ENCODE measurements around the gene RIPOR2. TPM values are rescaled to one million over a fixed set of nuclear protein-coding genes. Genes with fewer than 3 reads are reported as not detected.

RIPOR2 gene
- total and polyA plus RNA-seq, 10 of the 15 experiments (the other 5 are each of a cell fraction or from before 2014, with no cell fraction given), result 22.2 to 48.2 (median 34.7) TPM

DNA sequence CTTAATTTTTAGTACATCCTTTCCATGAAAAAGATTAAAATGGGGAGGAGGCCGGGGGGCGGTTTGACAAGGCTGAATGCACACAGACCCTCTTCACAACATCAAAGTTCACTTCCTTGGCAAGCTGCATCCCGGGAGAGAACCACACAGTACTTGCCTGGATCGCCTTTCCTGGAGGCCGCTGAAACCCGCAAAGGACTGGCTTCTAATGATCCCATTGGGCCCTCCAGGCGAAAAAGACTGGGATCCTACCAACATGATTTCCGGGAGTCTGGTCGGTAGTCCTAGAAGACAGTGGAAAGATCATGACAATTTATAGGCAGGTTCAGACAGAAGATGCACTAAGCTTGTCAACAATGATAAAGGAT lies 60.2 kb downstream of the RIPOR2 start:
- no peak overlapping the region for H3K4me3 ChIP-seq
- SMC1A ChIA-PET (ENCODE audit: uncharacterized antibody, unreplicated experiment), result no interaction called here
- no peak for DNase-seq (ENCODE audit: low read depth, low spot score)
- no peaks in the 10 kb centered on the region for H3K4me1 ChIP-seq (ENCODE audit: control insufficient read depth, insufficient read depth, low read length)
- H3K9me3 ChIP-seq (replicated peaks; ENCODE audit: control insufficient read depth, insufficient read depth, low read length), result peaks cover 12% of the 10 kb centered on the region; the same call in 2 of the 3 replicates
- intact Hi-C loops (cut with micrococcal nuclease; ENCODE audit: unreplicated experiment), result no loop called here
- no peaks in the 10 kb centered on the region for H3K79me2 ChIP-seq (ENCODE audit: control insufficient read depth, insufficient read depth, low read length)
- no peak overlapping the region for H3K4me2 ChIP-seq (ENCODE audit: control insufficient read depth, insufficient read depth)
- no peak overlapping the region for H2AFZ ChIP-seq (ENCODE audit: control insufficient read depth, low read depth, low read length)
- in situ Hi-C loops (cut with MboI), result no loop called here
- no peaks in the 10 kb centered on the region for H3K27me3 ChIP-seq (replicated peaks in 1 of 2; ENCODE audit: control insufficient read depth in 2 of 2, insufficient read depth in 2 of 2, low read length in 1 of 2)
- POLR2A ChIA-PET, result no interaction called here
- CTCF ChIA-PET, result interaction anchor here (2.2 kb wide), 1 partner anchor 116 kb away, joined by 9 read pairs; no protein-coding TSS in a partner anchor
- 97% methylated on average over 9 of the region's 9 CpGs for WGBS (ENCODE audit: insufficient coverage, insufficient replicate concordance, low lambda C conversion rate, missing lambda C conversion rate)
- no peak overlapping the region for H3K27ac ChIP-seq (ENCODE audit: control insufficient read depth, insufficient read depth)
- TF ChIP-seq MTA2 (IDR thresholded peaks at IDR 0.05; ENCODE audit: low read depth) (no peak), RAD51 (IDR thresholded peaks at IDR 0.05) (no peak), CHD2 (IDR thresholded peaks at IDR 0.05; ENCODE audit: borderline replicate concordance, low read depth, low read length) (no peak), WRNIP1 (IDR thresholded peaks at IDR 0.05; ENCODE audit: borderline replicate concordance, low read depth, low read length) (no peak), CHD1 (IDR thresholded peaks at IDR 0.05; ENCODE audit: low read depth, low read length) (no peak), CREM (IDR thresholded peaks at IDR 0.05; ENCODE audit: low read depth) (no peak), IRF4 (IDR thresholded peaks at IDR 0.05; ENCODE audit: low read depth, low read length) (no peak), LARP7 (IDR thresholded peaks at IDR 0.05) (no peak)
- TF ChIP-seq, protein P1, sequence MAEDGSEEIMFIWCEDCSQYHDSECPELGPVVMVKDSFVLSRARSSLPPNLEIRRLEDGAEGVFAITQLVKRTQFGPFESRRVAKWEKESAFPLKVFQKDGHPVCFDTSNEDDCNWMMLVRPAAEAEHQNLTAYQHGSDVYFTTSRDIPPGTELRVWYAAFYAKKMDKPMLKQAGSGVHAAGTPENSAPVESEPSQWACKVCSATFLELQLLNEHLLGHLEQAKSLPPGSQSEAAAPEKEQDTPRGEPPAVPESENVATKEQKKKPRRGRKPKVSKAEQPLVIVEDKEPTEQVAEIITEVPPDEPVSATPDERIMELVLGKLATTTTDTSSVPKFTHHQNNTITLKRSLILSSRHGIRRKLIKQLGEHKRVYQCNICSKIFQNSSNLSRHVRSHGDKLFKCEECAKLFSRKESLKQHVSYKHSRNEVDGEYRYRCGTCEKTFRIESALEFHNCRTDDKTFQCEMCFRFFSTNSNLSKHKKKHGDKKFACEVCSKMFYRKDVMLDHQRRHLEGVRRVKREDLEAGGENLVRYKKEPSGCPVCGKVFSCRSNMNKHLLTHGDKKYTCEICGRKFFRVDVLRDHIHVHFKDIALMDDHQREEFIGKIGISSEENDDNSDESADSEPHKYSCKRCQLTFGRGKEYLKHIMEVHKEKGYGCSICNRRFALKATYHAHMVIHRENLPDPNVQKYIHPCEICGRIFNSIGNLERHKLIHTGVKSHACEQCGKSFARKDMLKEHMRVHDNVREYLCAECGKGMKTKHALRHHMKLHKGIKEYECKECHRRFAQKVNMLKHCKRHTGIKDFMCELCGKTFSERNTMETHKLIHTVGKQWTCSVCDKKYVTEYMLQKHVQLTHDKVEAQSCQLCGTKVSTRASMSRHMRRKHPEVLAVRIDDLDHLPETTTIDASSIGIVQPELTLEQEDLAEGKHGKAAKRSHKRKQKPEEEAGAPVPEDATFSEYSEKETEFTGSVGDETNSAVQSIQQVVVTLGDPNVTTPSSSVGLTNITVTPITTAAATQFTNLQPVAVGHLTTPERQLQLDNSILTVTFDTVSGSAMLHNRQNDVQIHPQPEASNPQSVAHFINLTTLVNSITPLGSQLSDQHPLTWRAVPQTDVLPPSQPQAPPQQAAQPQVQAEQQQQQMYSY (CRISPR knock-in tag; IDR thresholded peaks at IDR 0.05), result no peak
- RAD21 ChIA-PET (ENCODE audit: unreplicated experiment), result no interaction called here
- no peak overlapping the region for H3K9ac ChIP-seq (ENCODE audit: control insufficient read depth, insufficient read depth, low read length)
- H3K36me3 ChIP-seq (ENCODE audit: control insufficient read depth in 2 of 2, insufficient read depth in 2 of 2, low read length in 1 of 2), result peaks cover 4 to 22% of the 10 kb centered on the region in 2 experiments
- no TSS peak for BruUV-seq (replicated peaks)
- no peak for ATAC-seq
- no peaks in the 10 kb centered on the region; the same call in 1 of the 2 replicates for H4K20me1 ChIP-seq (ENCODE audit: control insufficient read depth, insufficient read depth)
- FAIRE-seq, result no peak
